ENCODE data around the gene PTPRO.

DNA sequence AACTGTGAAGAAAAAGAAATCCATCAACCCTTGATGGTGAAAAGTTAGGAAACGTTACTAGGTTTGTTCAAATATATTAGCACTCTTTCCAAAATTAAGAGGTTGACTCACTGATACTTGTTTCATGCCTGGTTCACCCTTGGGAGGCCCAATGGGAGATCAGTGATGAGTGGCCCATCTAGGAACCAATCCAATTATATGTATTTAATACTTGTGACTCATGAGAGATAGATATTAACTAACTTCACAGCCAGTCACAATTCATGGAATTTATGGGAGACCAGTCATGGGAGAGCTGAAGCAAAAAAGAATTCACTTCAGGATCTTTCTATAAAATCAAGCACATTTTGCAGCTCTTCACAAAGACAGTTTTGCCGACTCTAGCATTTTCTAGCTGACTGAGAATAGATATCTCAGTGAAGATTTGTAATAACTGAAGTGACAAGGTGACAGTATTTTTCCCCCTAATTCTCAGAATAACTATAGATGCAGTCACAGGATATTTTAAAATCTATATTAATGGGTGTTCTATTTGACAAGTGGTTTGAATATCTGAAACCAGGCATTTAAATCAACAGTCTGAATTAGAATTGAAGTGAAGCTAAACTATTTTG is 236.7 kb downstream of the PTPRO start:
- TF ChIP-seq, protein P1, sequence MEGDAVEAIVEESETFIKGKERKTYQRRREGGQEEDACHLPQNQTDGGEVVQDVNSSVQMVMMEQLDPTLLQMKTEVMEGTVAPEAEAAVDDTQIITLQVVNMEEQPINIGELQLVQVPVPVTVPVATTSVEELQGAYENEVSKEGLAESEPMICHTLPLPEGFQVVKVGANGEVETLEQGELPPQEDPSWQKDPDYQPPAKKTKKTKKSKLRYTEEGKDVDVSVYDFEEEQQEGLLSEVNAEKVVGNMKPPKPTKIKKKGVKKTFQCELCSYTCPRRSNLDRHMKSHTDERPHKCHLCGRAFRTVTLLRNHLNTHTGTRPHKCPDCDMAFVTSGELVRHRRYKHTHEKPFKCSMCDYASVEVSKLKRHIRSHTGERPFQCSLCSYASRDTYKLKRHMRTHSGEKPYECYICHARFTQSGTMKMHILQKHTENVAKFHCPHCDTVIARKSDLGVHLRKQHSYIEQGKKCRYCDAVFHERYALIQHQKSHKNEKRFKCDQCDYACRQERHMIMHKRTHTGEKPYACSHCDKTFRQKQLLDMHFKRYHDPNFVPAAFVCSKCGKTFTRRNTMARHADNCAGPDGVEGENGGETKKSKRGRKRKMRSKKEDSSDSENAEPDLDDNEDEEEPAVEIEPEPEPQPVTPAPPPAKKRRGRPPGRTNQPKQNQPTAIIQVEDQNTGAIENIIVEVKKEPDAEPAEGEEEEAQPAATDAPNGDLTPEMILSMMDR (IDR thresholded peaks at IDR 0.05): no peak
- TF ChIP-seq POLR2A (IDR thresholded peaks at IDR 0.05): no peak
- no peak for TF ChIP-seq POLR2AphosphoS5 (IDR thresholded peaks at IDR 0.05)
